Brain microvascular endothelial cell (primary cell): ENCODE results near the gene UBE2J1.

Source experiments
- DNase-seq: peaks from one replicate; pipeline ENCODE4 v3.0.0-alpha.2; 2020
- H3K27ac ChIP-seq: fragments of 250-450 bp; sonication (Bioruptor Pico); 2 replicates; pipeline ENCODE4 v1.5.1; 2020; ENCODE audit warnings: mild to moderate bottlenecking, moderate library complexity
- H3K27me3 ChIP-seq: fragments of 250-450 bp; sonication (Bioruptor Pico); replicated peaks from 2 replicates; pipeline ENCODE4 v1.5.1; 2020; ENCODE audit warnings: mild to moderate bottlenecking
- H3K36me3 ChIP-seq: fragments of 250-450 bp; sonication (Bioruptor Pico); replicated peaks from 2 replicates; pipeline ENCODE4 v1.5.1; 2020; ENCODE audit warnings: mild to moderate bottlenecking
- H3K4me3 ChIP-seq: 2 replicates; pipeline ENCODE4 v1.5.1; 2011; ENCODE audit warnings: low read depth, mild to moderate bottlenecking, control low read depth, low read length, moderate library complexity
- in situ Hi-C: cut with HindIII; loops from 2 replicates; pipeline ENCODE4 v1.10.0; 2017; ENCODE audit warnings: low sequenced_read_pairs, low pct_ligation_motif_present
- TF ChIP-seq, protein P1 (sequence below): IDR thresholded peaks from 2 replicates; pipeline ENCODE4 v1.5.1; 2011; ENCODE audit warnings: low read depth, mild to moderate bottlenecking, moderate library complexity, low read length, control low read depth, inconsistent platforms; ENCODE audit errors: missing control alignments

Gene UBE2J1

DNA sequence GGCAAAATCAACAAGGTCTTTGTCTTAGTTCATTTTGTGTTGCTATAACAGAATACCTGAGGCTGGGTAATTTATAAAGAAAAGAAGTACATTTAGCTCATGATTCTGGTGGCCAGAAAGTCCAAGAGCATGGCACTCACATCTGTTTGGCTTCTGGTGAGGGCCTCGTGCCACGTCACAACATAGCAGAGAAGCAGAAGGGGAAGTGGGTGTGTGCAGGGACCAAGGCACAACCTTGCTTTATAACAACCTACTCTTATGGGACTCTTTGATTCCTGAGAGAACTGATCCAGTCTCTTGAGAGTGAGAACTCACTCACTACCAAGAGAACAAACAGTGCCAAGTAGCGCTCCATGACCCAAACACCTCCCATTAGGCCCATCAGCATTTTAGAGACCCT is 62.8 kb downstream of the UBE2J1 start:
- no peak for DNase-seq
- no peaks in the 10 kb centered on the region for H3K36me3 ChIP-seq
- TF ChIP-seq, protein P1, sequence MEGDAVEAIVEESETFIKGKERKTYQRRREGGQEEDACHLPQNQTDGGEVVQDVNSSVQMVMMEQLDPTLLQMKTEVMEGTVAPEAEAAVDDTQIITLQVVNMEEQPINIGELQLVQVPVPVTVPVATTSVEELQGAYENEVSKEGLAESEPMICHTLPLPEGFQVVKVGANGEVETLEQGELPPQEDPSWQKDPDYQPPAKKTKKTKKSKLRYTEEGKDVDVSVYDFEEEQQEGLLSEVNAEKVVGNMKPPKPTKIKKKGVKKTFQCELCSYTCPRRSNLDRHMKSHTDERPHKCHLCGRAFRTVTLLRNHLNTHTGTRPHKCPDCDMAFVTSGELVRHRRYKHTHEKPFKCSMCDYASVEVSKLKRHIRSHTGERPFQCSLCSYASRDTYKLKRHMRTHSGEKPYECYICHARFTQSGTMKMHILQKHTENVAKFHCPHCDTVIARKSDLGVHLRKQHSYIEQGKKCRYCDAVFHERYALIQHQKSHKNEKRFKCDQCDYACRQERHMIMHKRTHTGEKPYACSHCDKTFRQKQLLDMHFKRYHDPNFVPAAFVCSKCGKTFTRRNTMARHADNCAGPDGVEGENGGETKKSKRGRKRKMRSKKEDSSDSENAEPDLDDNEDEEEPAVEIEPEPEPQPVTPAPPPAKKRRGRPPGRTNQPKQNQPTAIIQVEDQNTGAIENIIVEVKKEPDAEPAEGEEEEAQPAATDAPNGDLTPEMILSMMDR = no peak
- no peak overlapping the region for H3K4me3 ChIP-seq
- in situ Hi-C loops = no loop called here
- H3K27ac ChIP-seq = no peak overlapping the region
- H3K27me3 ChIP-seq = peaks cover 17% of the 10 kb centered on the region

DNA sequence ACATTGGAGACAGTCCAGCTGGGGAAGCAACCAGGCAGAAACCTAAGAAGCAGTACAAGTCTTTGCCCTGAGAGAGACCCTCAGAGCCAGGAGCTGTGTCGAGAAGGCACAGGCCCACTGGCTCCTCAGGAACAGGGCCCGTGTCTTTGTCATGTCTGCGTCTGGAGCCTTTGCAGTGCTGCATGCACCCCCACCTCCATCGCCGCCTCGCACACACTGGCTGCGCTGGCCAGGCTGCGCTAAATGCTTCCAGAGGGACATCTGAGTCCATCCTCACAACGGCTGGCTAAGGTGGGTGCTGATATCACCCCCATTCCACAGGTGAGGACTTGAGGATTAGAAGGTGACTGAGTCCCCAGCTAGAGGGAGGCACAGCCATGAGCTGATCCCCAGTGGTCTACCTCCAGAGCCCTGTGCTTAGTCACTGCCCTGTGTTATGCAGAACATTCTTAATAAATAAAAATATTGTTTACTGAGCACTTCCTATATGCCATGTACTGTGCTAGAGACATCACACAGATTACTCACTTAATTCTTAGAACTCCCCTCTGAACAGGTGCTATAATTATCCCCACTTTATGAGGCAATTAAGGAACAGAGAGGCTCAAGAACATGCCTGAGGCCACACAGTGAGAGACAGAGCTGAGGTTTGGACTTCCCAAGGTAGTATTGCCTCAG is 65.0 kb downstream of the UBE2J1 start:
- peaks cover 17% of the 10 kb centered on the region for H3K27me3 ChIP-seq
- H3K4me3 ChIP-seq = no peak overlapping the region
- in situ Hi-C loops = no loop called here
- TF ChIP-seq, protein P1 = no peak
- H3K36me3 ChIP-seq = no peaks in the 10 kb centered on the region
- H3K27ac ChIP-seq = no peak overlapping the region
- no peak for DNase-seq

DNA sequence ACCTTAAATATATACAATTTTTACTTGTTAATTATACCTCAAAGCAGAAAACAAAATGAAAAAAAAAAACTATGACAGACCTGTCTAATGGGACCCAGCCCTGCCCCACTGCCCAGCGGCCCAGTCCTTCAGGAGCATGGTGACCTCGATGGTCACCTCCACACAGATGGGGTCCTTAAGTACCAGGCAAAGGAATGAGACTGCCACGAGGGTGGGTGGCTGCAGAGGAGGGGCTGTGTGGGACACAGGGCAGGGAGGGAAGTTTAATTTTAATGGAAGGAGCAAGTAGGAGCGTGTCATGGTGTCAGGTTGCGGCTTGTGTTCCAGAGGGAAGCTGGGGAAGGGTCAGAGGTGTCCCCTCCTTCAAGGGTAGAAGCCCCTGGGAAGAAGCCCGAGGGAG is 66.0 kb downstream of the UBE2J1 start:
- TF ChIP-seq, protein P1 = no peak
- Histone ChIP-seq H3K27ac (no peak overlapping the region), H3K36me3 (no peaks in the 10 kb centered on the region), H3K27me3 (peaks cover 14% of the 10 kb centered on the region), H3K4me3 (no peak overlapping the region)
- in situ Hi-C loops = no loop called here
- DNase-seq = no peak

DNA sequence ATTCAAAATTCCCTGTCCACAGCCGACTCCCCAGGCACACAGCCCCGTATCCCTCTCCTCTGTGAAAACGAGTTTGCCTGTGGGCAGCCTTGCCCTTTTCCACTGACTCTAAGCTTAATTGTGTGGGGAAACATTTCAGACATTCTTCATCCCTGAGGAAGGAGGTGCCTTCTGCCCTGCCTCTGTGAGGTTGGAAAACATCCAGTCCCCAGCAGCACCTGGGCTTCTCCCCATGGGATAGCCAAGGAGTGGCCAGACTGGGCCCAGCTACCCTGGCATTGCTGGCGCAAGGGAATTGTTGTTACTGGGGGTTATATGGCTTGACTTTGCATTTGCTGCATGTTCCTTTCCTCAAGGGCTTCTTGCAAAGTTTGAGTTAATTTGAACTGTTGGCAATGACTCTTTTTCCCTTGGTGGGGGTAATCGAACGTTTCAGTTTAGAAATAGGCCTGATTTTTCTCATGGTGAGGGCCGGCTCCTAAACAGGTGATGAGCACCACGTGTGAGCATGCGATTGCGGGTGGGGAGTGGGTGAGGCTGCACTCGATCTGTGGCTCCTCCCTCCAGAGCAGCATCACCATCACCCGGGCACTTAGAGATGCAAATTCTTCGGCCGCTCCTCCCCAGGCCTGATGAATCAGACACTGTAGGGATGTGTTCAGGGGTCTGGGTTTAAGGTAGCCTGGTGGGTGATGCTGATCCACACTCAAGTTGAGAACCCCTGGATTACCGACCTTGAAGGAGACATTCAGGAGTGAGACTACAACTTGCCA is 67.4 kb downstream of the UBE2J1 start:
- H3K27ac ChIP-seq = no peak overlapping the region
- peaks cover 10% of the 10 kb centered on the region for H3K27me3 ChIP-seq
- in situ Hi-C loops = no loop called here
- H3K4me3 ChIP-seq = no peak overlapping the region
- TF ChIP-seq, protein P1 = no peak
- DNase-seq = no peak
- H3K36me3 ChIP-seq = no peaks in the 10 kb centered on the region

DNA sequence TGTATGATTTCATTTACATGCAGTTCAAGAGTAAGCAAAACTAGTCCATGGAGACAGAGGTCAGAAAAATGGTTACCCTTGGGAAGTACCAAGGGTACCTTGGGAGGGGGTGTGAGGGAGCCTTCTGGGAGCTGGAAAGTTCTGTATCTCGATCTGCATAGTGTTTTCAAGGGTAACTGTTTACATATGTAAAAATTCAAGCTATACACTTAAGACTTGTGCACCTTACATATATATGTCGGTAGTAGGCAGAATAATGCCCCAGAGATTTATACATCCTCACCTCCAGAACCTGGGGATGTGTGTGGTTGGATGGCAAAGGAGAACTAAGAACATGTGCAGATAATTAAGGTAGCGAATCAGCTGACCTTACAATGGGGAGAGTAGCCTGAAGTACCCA is 68.4 kb downstream of the UBE2J1 start:
- in situ Hi-C loops = no loop called here
- no peak for DNase-seq
- Histone ChIP-seq H3K4me3 (no peak overlapping the region), H3K36me3 (no peaks in the 10 kb centered on the region), H3K27ac (no peak overlapping the region), H3K27me3 (peaks cover 5% of the 10 kb centered on the region)
- TF ChIP-seq, protein P1 = no peak

DNA sequence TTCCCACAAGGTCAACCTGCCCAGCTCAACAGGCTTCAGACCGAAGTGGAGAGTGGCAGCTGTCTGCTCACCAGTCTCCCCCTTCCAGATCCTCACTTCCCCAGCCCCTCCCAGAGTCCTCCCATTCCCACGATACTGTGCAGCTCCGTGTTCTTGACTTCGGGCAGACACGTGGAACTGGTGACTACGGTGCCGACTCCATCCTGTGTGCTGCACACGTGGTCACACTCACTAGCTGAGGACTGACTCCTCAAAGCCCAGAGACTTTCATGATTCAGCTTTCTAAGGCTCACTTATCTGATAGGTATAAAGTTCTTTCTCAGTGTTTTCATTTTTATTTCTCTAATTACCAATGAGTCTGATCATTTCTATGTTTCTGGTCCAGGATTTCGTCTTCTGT is 69.8 kb downstream of the UBE2J1 start:
- DNase-seq = no peak
- in situ Hi-C loops = no loop called here
- TF ChIP-seq, protein P1 = no peak
- Histone ChIP-seq H3K27me3 (peaks cover 2% of the 10 kb centered on the region), H3K36me3 (no peaks in the 10 kb centered on the region), H3K27ac (no peak overlapping the region), H3K4me3 (no peak overlapping the region)
